Endothelial cell of umbilical vein (primary cell): ENCODE data around the gene CHST11. TPM values are rescaled to one million over a fixed set of nuclear protein-coding genes. Genes with fewer than 3 reads are reported as not detected.
A peak's percentile ranks its signal among the peaks of the same experiment; 100 is the strongest.

Experiments used
- BruUV-seq: library from RNA; stranded (reverse); fragments of 400-500 nt; replicated peaks from 2 replicates; lab custom pipeline; 2021; lab: Mats Ljungman, UMichigan
- CTCF ChIA-PET: fragments of 300-600, 350-600 bp; sonication (Branson Sonifier 250); formaldehyde crosslinking; loops from one replicate; lab custom pipeline; 2021; ENCODE audit warnings: antibody characterized with exemption, inconsistent platforms; lab: Charles Lee
- POLR2A ChIA-PET: fragments of 300-600, 350-600 bp; sonication (Branson Sonifier 250); formaldehyde crosslinking; loops from one replicate; lab custom pipeline; 2021; ENCODE audit warnings: antibody characterized with exemption, inconsistent platforms; lab: Charles Lee
- DNase-seq: peaks from one replicate; pipeline ENCODE4 v3.0.0-alpha.2; 2011; ENCODE audit warnings: low read depth, low spot score
- FAIRE-seq: peaks from 2 replicates; lab custom pipeline; 2011; peaks lifted over from hg19 to GRCh38; lab: Jason Lieb, UNC
- H2AFZ ChIP-seq: 2 replicates; pipeline ENCODE4 v1.6.0; 2012; ENCODE audit warnings: low read depth, low read length, control low read depth, inconsistent platforms
- H3K27ac ChIP-seq: 2 replicates; pipeline ENCODE4 v1.5.1; 2011; ENCODE audit warnings: low read depth, mild to moderate bottlenecking, control low read depth, low read length, moderate library complexity; ENCODE audit not compliant: insufficient read depth
- H3K27me3 ChIP-seq, 2 experiments: 2 replicates each; pipeline versions ENCODE4 v1.6.0 to v1.6.1; 2011; ENCODE audit warnings: low read length in 2 of 2, mixed read lengths in 1 of 2; ENCODE audit not compliant: control insufficient read depth in 2 of 2, insufficient read depth in 2 of 2
- H3K36me3 ChIP-seq, 2 experiments: 2 replicates in 1 of 2; 3 replicates in 1 of 2; pipeline ENCODE4 v1.5.1; 2011; ENCODE audit warnings: low read length in 2 of 2, mild to moderate bottlenecking in 1 of 2, moderate library complexity in 1 of 2; ENCODE audit not compliant: control insufficient read depth in 2 of 2, insufficient read depth in 2 of 2; ENCODE audit errors: extremely low read depth in 1 of 2
- H3K4me1 ChIP-seq: 3 replicates; pipeline ENCODE4 v1.5.1; 2011; ENCODE audit warnings: mild to moderate bottlenecking, low read length; ENCODE audit not compliant: control insufficient read depth, insufficient read depth; ENCODE audit errors: extremely low read depth
- H3K4me2 ChIP-seq: 2 replicates; pipeline ENCODE4 v1.6.1; 2011; ENCODE audit warnings: low read length, control low read depth, mixed read lengths; ENCODE audit not compliant: insufficient read depth
- H3K4me3 ChIP-seq, 3 experiments: fragments of 200-600 bp in 1 of 3; sonication (generic), shearing (Covaris generic) in 1 of 3; replicated peaks in 1 of 3; 2 replicates each; pipeline ENCODE4 v1.5.1; 2011 to 2016; ENCODE audit warnings: control low read depth in 3 of 3, low read length in 3 of 3, mild to moderate bottlenecking in 2 of 3, inconsistent platforms in 1 of 3, low read depth in 1 of 3, moderate library complexity in 1 of 3; ENCODE audit not compliant: insufficient read depth in 1 of 3
- H3K79me2 ChIP-seq: 2 replicates; pipeline ENCODE4 v1.6.0; 2012; ENCODE audit warnings: low read length, inconsistent platforms; ENCODE audit not compliant: control insufficient read depth, insufficient read depth
- H3K9ac ChIP-seq: replicated peaks from 2 replicates; pipeline ENCODE3; 2011; ENCODE audit warnings: low read length, control low read depth; ENCODE audit not compliant: insufficient read depth; ENCODE audit errors: extremely low read depth
- H3K9me1 ChIP-seq: replicated peaks from 3 replicates; pipeline ENCODE4 v1.6.0; 2011; ENCODE audit warnings: mild to moderate bottlenecking, low read length; ENCODE audit not compliant: control insufficient read depth, insufficient read depth; ENCODE audit errors: extremely low read depth
- H3K9me3 ChIP-seq: replicated peaks from 2 replicates; pipeline ENCODE4 v1.5.1; 2012; ENCODE audit warnings: low read length, inconsistent platforms; ENCODE audit not compliant: control insufficient read depth, insufficient read depth
- H4K20me1 ChIP-seq: replicated peaks from 2 replicates; pipeline ENCODE3; 2011; ENCODE audit warnings: mild to moderate bottlenecking, low read length; ENCODE audit not compliant: control insufficient read depth, insufficient read depth; ENCODE audit errors: extremely low read depth
- CTCF ChIP-seq, 2 donors: IDR thresholded peaks; 1 replicate in 1 of 2; 2 replicates in 1 of 2; pipeline ENCODE4 v1.5.1; 2011; ENCODE audit warnings: low read length in 2 of 2, mild to moderate bottlenecking in 2 of 2, moderate library complexity in 2 of 2, control low read depth in 1 of 2, inconsistent platforms in 1 of 2, low read depth in 1 of 2; ENCODE audit not compliant: insufficient read depth in 1 of 2; ENCODE audit errors: extremely low read depth in 1 of 2
- EZH2 ChIP-seq: IDR thresholded peaks from 2 replicates; pipeline ENCODE4 v1.6.1; 2012; ENCODE audit warnings: borderline replicate concordance, low read depth, mild to moderate bottlenecking, moderate library complexity, low read length, inconsistent platforms; ENCODE audit not compliant: severe bottlenecking
- FOS ChIP-seq: IDR thresholded peaks from 2 replicates; pipeline ENCODE4 v1.6.1; 2011; ENCODE audit warnings: mild to moderate bottlenecking, low read length, moderate library complexity, borderline replicate concordance; ENCODE audit not compliant: insufficient read depth
- GATA2 ChIP-seq: IDR thresholded peaks from 2 replicates; pipeline ENCODE4 v1.7.0; 2011; ENCODE audit warnings: low read depth, mild to moderate bottlenecking, moderate library complexity, mixed read lengths, low read length; ENCODE audit not compliant: insufficient read length, insufficient read depth
- JUN ChIP-seq: IDR thresholded peaks from 2 replicates; pipeline ENCODE4 v1.6.1; 2011; ENCODE audit warnings: borderline replicate concordance, low read depth; ENCODE audit not compliant: insufficient read length, insufficient read depth
- MYC ChIP-seq: IDR thresholded peaks from one replicate; pipeline ENCODE4 v1.6.1; 2011; ENCODE audit warnings: mild to moderate bottlenecking, low read depth, low read length
- POLR2A ChIP-seq: IDR thresholded peaks from 2 replicates; pipeline ENCODE4 v1.6.1; 2012; ENCODE audit warnings: low read depth, mild to moderate bottlenecking, control low read depth, low read length
- POLR2AphosphoS5 ChIP-seq: IDR thresholded peaks from 2 replicates; pipeline ENCODE4 v1.6.1; 2012; ENCODE audit warnings: low read depth, mild to moderate bottlenecking, control low read depth, low read length, moderate library complexity; ENCODE audit not compliant: insufficient read depth
- dilution Hi-C: fragments of 300-500 bp; cut with MboI; formaldehyde crosslinking; loops from one replicate; pipeline ENCODE4 v1.15.0; 2019; ENCODE audit warnings: low sequenced_read_pairs; ENCODE audit not compliant: extremely low pct_ligation_motif_present
- intact Hi-C: fragments of 100-400 bp; cut with micrococcal nuclease; formaldehyde crosslinking; loops from one replicate; pipeline ENCODE4 v1.10.0; 2022
- polyA plus RNA-seq, 4 experiments: library from polyadenylated mRNA; depleted of rRNA in 3 of 4; stranded (reverse) in 3 of 4; unstranded in 1 of 4; fragments of >200 nt; gene quantifications; 2 replicates each; pipeline versions ENCODE4 v1.2.1 to v1.2.3, GENCODE V29; 2011 to 2012; ENCODE audit warnings: missing spikeins in 1 of 4
- total RNA-seq: library from RNA; stranded (reverse); gene quantifications from 2 replicates; pipeline ENCODE4 v1.2.3, GENCODE V29; 2021
- TF ChIP-seq, protein P1 (sequence below): IDR thresholded peaks from 2 replicates; pipeline ENCODE4 v1.6.1; 2011; ENCODE audit not compliant: insufficient read depth, insufficient read length

Gene CHST11
- total and polyA plus RNA-seq, 2 donors (not counting 3 experiments of a cell fraction or from before 2014, with no cell fraction given), result 19.7 to 20.9 TPM

DNA sequence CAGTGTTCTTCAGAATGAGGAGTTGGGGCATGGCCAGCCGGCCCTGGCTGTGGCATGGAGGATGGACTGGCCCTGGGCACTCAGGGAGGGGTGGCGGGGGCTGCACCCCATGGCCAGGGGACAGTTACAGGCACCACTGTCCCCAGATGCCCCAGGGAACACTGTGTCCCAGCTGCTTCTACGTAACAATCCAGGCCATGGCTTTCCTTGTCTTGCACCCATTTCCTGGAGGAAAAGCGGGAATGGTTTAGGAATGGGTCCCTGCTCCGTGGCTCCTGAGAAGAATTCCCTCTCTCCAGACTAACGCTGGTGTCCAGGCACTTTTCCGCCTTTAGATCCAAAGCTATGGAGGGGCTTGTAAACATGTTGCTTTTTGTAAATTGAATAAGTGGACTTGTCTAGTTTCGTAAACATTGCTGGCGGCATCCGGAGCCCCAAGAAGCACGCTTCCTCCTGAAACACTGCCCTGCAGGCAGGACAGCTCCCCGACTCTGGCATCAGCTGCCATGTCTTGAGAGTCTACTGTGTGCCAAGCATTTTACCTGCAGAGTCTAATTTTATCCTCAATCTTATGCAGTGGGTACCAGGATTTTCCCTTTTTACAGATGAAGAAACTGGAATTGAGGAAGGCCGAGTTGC is 263.1 kb downstream of the CHST11 start:
- POLR2A ChIA-PET, result no interaction called here
- H3K4me3 ChIP-seq, result no peak overlapping the region
- no peak overlapping the region for H3K27ac ChIP-seq
- dilution Hi-C loops (no loop called here), intact Hi-C loops (loop anchor here (5.0 kb wide), 1 partner anchor 48 kb away; no protein-coding TSS in a partner anchor)
- H3K9ac ChIP-seq, result no peak overlapping the region
- CTCF ChIA-PET, result interaction anchor here (0.9 to 1.4 kb wide), 4 partner anchors 8 to 338 kb away, joined by 3 to 5 read pairs (median 3); no protein-coding TSS in a partner anchor
- no peaks in the 10 kb centered on the region for H3K9me1 ChIP-seq
- no peaks in the 10 kb centered on the region for H3K36me3 ChIP-seq
- H3K4me2 ChIP-seq, result peak overlapping the region; percentile 53
- no TSS peak for BruUV-seq
- FAIRE-seq (no peak), DNase-seq (no peak)
- TF ChIP-seq, protein P1, sequence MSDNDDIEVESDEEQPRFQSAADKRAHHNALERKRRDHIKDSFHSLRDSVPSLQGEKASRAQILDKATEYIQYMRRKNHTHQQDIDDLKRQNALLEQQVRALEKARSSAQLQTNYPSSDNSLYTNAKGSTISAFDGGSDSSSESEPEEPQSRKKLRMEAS, result no peak
- no peak for TF ChIP-seq GATA2
- TF ChIP-seq POLR2A, result no peak
- TF ChIP-seq MYC, result no peak
- no peak for TF ChIP-seq JUN
- peak overlapping the region; percentile 65 for H2AFZ ChIP-seq
- H3K79me2 ChIP-seq, result no peaks in the 10 kb centered on the region
- peaks cover 17% of the 10 kb centered on the region for H3K4me1 ChIP-seq
- H3K27me3 ChIP-seq, result no peaks in the 10 kb centered on the region
- no peaks in the 10 kb centered on the region for H4K20me1 ChIP-seq
- H3K9me3 ChIP-seq, result no peaks in the 10 kb centered on the region

- no peaks in the 10 kb centered on the region for H3K27me3 ChIP-seq
- H3K4me1 ChIP-seq, result peaks cover 17% of the 10 kb centered on the region
- FAIRE-seq, result peak; percentile 84
- TF ChIP-seq POLR2A, result no peak
- TF ChIP-seq GATA2, result no peak
- TF ChIP-seq EZH2, result no peak
- no peak for TF ChIP-seq POLR2AphosphoS5
- TF ChIP-seq MYC, result no peak
- TF ChIP-seq FOS, result no peak
- TF ChIP-seq, protein P1, result no peak
- no peak for TF ChIP-seq CTCF (IDR thresholded peaks at IDR 0.05; ENCODE audit: extremely low read depth in 1 of 2, insufficient read depth in 1 of 2, low read depth in 1 of 2, low read length in 2 of 2)
- no peak for TF ChIP-seq JUN
- dilution Hi-C loops (no loop called here), intact Hi-C loops (loop anchor here (5.0 kb wide), 1 partner anchor 48 kb away; no protein-coding TSS in a partner anchor)
- H3K4me2 ChIP-seq, result peak overlapping the region; percentile 53
- peak overlapping the region in 1 of 3 experiments; percentile 30 for H3K4me3 ChIP-seq
- H3K36me3 ChIP-seq, result no peaks in the 10 kb centered on the region
- BruUV-seq, result no TSS peak
- CTCF ChIA-PET, result interaction anchor here (0.9 to 1.6 kb wide), 4 partner anchors 9 to 339 kb away, joined by 3 to 5 read pairs (median 4); no protein-coding TSS in a partner anchor
- POLR2A ChIA-PET, result no interaction called here
- no peaks in the 10 kb centered on the region for H3K9me3 ChIP-seq
- H3K9me1 ChIP-seq, result no peaks in the 10 kb centered on the region
- H4K20me1 ChIP-seq, result no peaks in the 10 kb centered on the region
- peak overlapping the region; percentile 65 for H2AFZ ChIP-seq
- no peaks in the 10 kb centered on the region for H3K79me2 ChIP-seq
- DNase-seq, result peak; percentile 44
- peak overlapping the region; percentile 26 for H3K27ac ChIP-seq
- peak overlapping the region; percentile 36 for H3K9ac ChIP-seq
These were observed 263.7 kb downstream of the CHST11 start for GRCh38 chr12:104720339-104721038.
